ENCODE measurements around the gene MYH11.

MYH11 gene

DNA sequence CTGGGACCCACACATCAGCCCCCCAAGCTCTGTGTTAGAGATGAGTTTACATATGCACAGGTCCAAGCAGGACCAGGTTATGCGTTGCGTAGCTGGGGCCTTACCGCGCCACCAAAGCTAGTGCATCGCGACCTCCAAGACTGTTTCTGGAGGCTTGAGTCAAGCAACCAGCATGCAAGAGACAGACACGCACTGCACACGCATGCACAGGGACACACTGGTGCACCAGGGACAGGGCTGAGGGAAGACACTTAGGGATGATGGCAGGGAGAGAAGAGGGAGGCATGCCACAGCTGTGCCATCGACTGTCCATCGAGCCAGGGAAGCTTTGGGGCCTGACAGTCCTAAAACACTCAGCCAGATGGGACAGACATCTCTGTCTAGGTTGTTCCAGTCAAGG lies 72.8 kb downstream of the MYH11 start:
- no peaks in the 10 kb centered on the region for H3K9me3 ChIP-seq (ENCODE audit: control insufficient read depth, low read length)
- no peak for DNase-seq (ENCODE audit: low read depth)
- H3K4me3 ChIP-seq (ENCODE audit: low read length): no peak overlapping the region
- no peaks in the 10 kb centered on the region for H3K4me1 ChIP-seq (ENCODE audit: control insufficient read depth, insufficient read depth, low read length)
- H3K9ac ChIP-seq (ENCODE audit: low read length): no peak overlapping the region
- H3K36me3 ChIP-seq (ENCODE audit: control insufficient read depth, insufficient read depth, low read length, severe bottlenecking): no peaks in the 10 kb centered on the region
- H3K27me3 ChIP-seq (replicated peaks; ENCODE audit: control insufficient read depth, insufficient read depth, low read length): peaks cover 53% of the 10 kb centered on the region

DNA sequence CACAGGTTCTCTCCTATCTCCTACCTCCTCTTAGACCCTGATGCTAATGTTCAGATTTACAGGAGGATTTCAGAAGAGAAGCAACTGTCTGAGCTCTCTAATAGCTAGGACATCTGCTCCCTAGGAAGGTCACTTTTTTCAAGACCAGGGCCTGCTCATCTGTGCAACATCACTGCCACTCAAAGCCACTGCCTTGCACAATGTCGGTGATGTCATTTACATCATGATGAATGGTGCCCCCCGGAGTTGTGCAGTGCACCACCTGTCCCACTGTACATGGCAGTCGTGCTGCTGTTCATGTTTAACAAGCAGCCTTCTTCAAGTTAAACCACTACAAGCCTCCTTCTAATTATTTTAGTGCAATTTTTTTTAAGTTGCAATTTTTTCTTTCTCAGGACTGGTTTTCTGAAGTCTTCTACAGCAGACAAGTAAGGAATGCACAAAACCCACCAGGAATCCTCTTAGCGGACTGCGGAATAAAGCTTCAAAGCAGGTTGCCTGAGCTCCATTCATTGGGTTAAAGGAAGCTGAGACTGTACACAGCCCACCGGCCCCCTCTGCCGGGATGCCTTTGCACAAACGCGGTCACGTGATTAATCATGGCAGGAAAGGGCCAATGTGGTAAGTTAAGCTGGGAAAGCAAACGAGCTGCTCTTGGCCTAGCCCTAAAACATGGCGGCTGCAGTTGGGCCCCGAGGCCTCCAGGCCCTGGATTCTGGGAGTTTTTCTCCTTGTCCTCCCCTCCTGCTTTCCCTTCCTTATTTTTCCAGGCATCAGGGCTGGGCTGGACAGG lies 74.1 kb downstream of the MYH11 start:
- no peaks in the 10 kb centered on the region for H3K9me3 ChIP-seq (ENCODE audit: control insufficient read depth, low read length)
- H3K9ac ChIP-seq (ENCODE audit: low read length): no peak overlapping the region
- H3K4me3 ChIP-seq (ENCODE audit: low read length): no peak overlapping the region
- no peaks in the 10 kb centered on the region for H3K4me1 ChIP-seq (ENCODE audit: control insufficient read depth, insufficient read depth, low read length)
- DNase-seq (ENCODE audit: low read depth): no peak
- no peaks in the 10 kb centered on the region for H3K36me3 ChIP-seq (ENCODE audit: control insufficient read depth, insufficient read depth, low read length, severe bottlenecking)
- peaks cover 59% of the 10 kb centered on the region for H3K27me3 ChIP-seq (replicated peaks; ENCODE audit: control insufficient read depth, insufficient read depth, low read length)

DNA sequence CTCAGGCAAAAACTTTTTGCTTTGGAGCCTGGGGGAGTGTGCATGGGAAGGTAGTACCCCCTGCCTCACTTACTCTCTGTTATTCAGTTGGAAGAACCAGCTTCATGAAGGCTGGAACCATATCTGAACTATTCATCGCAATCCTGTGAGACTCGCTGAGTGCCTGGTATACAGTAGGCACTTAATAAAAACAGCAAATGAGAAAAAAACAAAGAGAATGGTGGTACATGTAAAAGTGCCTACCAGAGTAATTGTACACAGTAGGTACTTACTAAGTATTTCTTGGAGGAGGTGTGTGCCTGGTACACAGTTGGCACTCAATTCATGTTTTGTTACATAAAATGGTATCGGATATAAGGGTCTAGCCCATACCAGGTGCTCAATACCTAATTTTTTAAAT lies 75.2 kb downstream of the MYH11 start:
- no peaks in the 10 kb centered on the region for H3K9me3 ChIP-seq (ENCODE audit: control insufficient read depth, low read length)
- H3K27me3 ChIP-seq (replicated peaks; ENCODE audit: control insufficient read depth, insufficient read depth, low read length): peaks cover 57% of the 10 kb centered on the region
- no peak overlapping the region for H3K9ac ChIP-seq (ENCODE audit: low read length)
- DNase-seq (ENCODE audit: low read depth): no peak
- H3K36me3 ChIP-seq (ENCODE audit: control insufficient read depth, insufficient read depth, low read length, severe bottlenecking): no peaks in the 10 kb centered on the region
- H3K4me1 ChIP-seq (ENCODE audit: control insufficient read depth, insufficient read depth, low read length): no peaks in the 10 kb centered on the region
- no peak overlapping the region for H3K4me3 ChIP-seq (ENCODE audit: low read length)

DNA sequence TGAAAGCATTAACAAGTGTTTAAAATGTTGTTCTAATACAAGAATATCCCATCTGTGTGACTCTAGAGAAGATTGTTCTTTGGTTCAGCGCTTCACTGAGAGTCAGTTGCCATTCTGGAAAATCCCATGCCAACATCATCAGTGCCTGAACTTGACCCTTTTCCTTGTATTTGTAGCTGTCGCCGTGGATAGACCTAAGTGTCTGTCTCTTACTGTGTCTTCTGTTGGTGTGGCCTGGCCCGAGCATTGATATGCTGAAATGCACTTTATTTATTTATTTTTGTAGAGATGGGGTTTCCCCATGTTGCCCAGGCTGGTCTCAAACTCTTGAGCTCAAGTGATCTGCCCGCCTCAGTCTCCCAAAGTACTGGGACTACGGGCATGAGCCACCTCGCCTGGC lies 76.0 kb downstream of the MYH11 start:
- no peak for DNase-seq (ENCODE audit: low read depth)
- Histone ChIP-seq H3K9me3 (ENCODE audit: control insufficient read depth, low read length) (no peaks in the 10 kb centered on the region), H3K4me1 (ENCODE audit: control insufficient read depth, insufficient read depth, low read length) (no peaks in the 10 kb centered on the region), H3K4me3 (ENCODE audit: low read length) (no peak overlapping the region), H3K9ac (ENCODE audit: low read length) (no peak overlapping the region), H3K36me3 (ENCODE audit: control insufficient read depth, insufficient read depth, low read length, severe bottlenecking) (no peaks in the 10 kb centered on the region), H3K27me3 (replicated peaks; ENCODE audit: control insufficient read depth, insufficient read depth, low read length) (peaks cover 50% of the 10 kb centered on the region)

DNA sequence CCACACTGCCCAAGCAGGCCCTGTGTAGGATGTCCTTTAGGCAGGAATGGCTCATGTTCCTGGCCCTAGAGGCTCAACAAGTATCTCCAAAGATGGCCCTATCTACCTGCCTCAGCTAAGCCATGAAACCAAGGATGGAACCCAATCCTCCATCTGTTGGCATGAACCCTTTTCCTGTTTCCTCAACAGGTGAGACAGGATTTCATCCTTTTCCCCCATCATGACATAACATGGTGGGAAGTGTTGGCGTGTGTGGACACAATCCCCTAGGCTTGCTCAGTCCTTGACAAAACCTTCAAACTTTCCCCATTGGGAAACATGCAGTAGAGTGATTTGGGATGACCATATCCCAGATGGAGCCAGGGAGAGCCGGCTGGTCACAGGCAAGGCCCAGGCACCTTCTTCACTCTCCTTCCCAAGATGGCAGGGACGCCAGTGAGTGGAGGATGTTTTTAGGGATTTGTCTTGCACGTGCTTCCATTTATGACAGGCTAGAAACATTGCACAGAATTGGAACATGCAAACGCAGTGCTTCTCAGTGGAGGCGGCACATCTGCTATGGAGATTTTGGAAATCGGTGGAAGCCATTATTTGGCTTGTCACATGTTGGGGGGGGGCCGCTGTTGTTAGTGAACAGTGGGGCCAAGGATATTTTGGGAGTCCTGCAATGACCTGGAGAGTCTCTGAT lies 77.0 kb downstream of the MYH11 start:
- no peaks in the 10 kb centered on the region for H3K36me3 ChIP-seq (ENCODE audit: control insufficient read depth, insufficient read depth, low read length, severe bottlenecking)
- H3K9ac ChIP-seq (ENCODE audit: low read length): no peak overlapping the region
- DNase-seq (ENCODE audit: low read depth): no peak
- H3K27me3 ChIP-seq (replicated peaks; ENCODE audit: control insufficient read depth, insufficient read depth, low read length): peaks cover 40% of the 10 kb centered on the region
- H3K4me1 ChIP-seq (ENCODE audit: control insufficient read depth, insufficient read depth, low read length): no peaks in the 10 kb centered on the region
- H3K9me3 ChIP-seq (ENCODE audit: control insufficient read depth, low read length): no peaks in the 10 kb centered on the region
- H3K4me3 ChIP-seq (ENCODE audit: low read length): no peak overlapping the region

DNA sequence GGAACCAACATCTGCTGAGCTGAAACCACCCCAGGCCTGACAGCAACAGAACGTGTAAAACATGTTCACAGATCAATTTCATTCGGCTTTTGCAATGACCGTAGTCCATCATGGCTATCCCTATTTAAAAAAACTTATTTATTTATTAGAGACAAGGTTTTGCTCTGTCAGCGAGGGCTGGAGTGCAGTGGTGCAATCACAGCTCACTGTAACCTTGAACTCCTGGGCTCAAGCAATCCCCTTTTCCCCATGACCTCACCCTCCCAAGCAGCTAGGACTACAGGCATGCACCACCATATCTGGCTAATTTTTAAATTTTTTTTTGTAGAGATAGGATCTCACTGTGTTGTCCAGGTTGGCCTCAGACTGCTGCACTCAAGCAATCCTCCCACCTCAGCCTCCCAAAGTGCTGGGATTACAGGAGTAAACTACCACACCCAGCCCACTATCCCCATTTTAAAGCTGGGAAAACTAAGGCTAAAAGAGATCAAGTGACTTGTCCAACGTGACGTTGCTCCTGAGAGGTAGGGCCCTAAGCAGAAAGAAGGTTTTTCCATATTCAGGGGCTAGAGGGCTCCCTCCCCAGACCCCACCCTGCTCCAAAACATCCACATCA lies 77.7 kb downstream of the MYH11 start:
- no peak overlapping the region for H3K9ac ChIP-seq (ENCODE audit: low read length)
- peaks cover 4% of the 10 kb centered on the region for H3K4me1 ChIP-seq (ENCODE audit: control insufficient read depth, insufficient read depth, low read length)
- H3K9me3 ChIP-seq (ENCODE audit: control insufficient read depth, low read length): no peaks in the 10 kb centered on the region
- H3K4me3 ChIP-seq (ENCODE audit: low read length): no peak overlapping the region
- no peak for DNase-seq (ENCODE audit: low read depth)
- H3K36me3 ChIP-seq (ENCODE audit: control insufficient read depth, insufficient read depth, low read length, severe bottlenecking): no peaks in the 10 kb centered on the region
- peaks cover 33% of the 10 kb centered on the region for H3K27me3 ChIP-seq (replicated peaks; ENCODE audit: control insufficient read depth, insufficient read depth, low read length)

DNA sequence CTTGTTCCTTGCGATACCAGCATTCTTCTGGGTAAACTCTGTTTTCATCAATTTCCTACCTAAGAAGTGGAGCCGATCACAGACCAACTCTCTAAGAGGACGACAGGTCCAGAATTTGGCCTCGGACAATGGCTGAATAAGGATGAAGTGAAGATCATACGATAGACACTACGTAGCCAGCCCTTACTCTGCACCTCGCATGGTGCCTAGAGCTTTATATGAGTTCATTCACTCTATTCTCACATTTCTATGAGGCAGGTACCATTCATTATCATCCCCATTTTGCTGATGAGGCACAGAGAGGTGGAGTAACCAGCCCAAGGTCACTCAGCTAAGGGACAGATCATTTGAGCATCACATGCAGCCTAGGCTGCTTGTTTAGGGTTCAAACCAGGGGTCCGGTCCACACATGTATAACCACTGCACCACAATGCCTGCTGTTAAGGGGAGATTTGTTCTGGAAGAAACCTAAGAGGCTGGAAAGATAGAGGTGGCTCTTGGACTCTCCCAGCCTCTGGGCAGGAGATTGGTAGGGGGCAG lies 78.6 kb downstream of the MYH11 start:
- H3K9ac ChIP-seq (ENCODE audit: low read length): no peak overlapping the region
- no peak for DNase-seq (ENCODE audit: low read depth)
- peaks cover 5% of the 10 kb centered on the region for H3K4me1 ChIP-seq (ENCODE audit: control insufficient read depth, insufficient read depth, low read length)
- H3K36me3 ChIP-seq (ENCODE audit: control insufficient read depth, insufficient read depth, low read length, severe bottlenecking): no peaks in the 10 kb centered on the region
- H3K9me3 ChIP-seq (ENCODE audit: control insufficient read depth, low read length): no peaks in the 10 kb centered on the region
- no peak overlapping the region for H3K4me3 ChIP-seq (ENCODE audit: low read length)
- peaks cover 28% of the 10 kb centered on the region for H3K27me3 ChIP-seq (replicated peaks; ENCODE audit: control insufficient read depth, insufficient read depth, low read length)

DNA sequence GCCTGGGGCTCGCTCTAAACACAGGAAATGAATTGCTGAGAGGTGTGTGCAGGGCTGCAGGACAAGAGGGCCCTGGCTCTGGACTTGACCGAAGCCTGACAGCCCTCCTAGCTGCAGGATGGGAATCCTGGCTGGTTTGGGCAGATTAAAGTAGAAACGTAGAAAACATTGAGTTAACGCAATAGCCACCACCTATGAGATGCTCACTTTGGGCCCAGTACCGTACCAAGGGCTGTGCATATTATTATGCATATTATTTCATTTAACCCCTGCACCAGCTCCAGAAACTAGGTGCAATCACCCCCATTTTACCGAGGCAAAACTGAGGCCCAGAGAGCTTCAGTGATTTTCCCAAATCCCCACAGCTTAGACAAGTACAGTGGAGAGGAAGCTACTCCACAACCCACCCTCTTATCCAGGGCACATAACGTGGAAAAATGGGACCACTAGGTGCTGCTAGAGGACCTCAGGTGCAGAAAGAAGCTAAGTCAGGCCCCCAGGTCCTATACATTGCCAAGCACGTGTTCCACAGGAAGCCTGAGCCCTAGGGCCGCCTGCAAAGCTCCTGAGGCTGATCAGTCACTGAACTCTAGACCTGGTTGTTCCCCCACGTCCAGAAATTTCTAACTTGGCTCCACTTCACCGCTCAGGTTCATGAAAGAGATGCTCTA lies 79.2 kb downstream of the MYH11 start:
- Histone ChIP-seq H3K36me3 (ENCODE audit: control insufficient read depth, insufficient read depth, low read length, severe bottlenecking) (no peaks in the 10 kb centered on the region), H3K9ac (ENCODE audit: low read length) (no peak overlapping the region), H3K27me3 (replicated peaks; ENCODE audit: control insufficient read depth, insufficient read depth, low read length) (peaks cover 26% of the 10 kb centered on the region), H3K4me3 (ENCODE audit: low read length) (no peak overlapping the region), H3K9me3 (ENCODE audit: control insufficient read depth, low read length) (no peaks in the 10 kb centered on the region), H3K4me1 (ENCODE audit: control insufficient read depth, insufficient read depth, low read length) (peaks cover 5% of the 10 kb centered on the region)
- DNase-seq (ENCODE audit: low read depth): peak; percentile 34

DNA sequence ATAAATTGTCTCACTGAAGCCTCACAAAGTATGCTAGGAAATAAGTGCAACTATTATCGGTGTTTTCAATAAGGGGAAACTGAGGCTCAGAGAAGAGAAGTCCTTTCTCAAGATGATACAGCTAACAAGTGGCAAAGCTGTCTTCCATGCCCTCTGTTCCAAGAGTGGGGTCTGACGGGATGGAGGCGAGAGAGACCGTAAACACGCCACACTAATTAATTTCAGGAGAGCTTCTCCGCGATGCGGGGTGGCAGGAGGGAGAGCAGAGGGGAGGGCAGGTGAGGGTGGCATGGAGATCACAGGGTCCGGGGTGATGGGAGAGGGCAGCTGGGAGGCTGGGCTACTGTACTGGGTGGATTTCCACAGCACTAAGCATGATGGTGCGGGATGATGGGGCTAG lies 80.3 kb downstream of the MYH11 start:
- no peak for DNase-seq (ENCODE audit: low read depth)
- H3K4me3 ChIP-seq (ENCODE audit: low read length): no peak overlapping the region
- peaks cover 5% of the 10 kb centered on the region for H3K4me1 ChIP-seq (ENCODE audit: control insufficient read depth, insufficient read depth, low read length)
- no peaks in the 10 kb centered on the region for H3K36me3 ChIP-seq (ENCODE audit: control insufficient read depth, insufficient read depth, low read length, severe bottlenecking)
- H3K27me3 ChIP-seq (replicated peaks; ENCODE audit: control insufficient read depth, insufficient read depth, low read length): peaks cover 24% of the 10 kb centered on the region
- no peak overlapping the region for H3K9ac ChIP-seq (ENCODE audit: low read length)
- no peaks in the 10 kb centered on the region for H3K9me3 ChIP-seq (ENCODE audit: control insufficient read depth, low read length)

DNA sequence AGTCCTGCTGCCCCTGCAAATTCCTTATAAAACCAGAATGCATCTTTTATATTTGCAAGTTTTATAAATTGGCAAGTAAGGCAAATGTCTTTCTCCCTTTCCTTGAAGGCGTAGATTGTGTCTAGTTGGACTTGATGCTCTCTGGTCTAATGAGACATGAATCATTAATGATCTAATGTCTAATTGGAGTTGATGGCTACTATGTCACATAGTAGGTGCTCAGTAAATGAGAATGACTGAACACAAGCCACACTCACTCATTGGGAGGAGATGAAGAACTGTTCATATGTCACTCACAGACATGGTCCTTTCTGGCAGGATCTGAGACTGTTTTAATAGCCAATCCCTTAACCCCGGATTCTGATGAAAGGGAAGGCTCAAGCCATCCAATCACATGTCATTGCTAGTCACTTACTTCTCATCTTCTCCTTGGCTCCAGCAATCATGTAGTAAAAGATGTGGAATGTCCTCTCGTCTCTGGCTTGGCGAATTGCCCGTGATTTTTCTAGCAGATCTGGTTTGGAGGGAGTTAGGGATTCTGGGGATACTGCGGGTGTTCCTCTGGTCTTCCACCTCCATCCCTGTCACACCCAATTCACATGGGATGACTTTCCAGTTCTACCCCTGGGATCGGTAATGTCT lies 81.0 kb downstream of the MYH11 start:
- H3K27me3 ChIP-seq (replicated peaks; ENCODE audit: control insufficient read depth, insufficient read depth, low read length): peaks cover 16% of the 10 kb centered on the region
- H3K4me3 ChIP-seq (ENCODE audit: low read length): no peak overlapping the region
- H3K4me1 ChIP-seq (ENCODE audit: control insufficient read depth, insufficient read depth, low read length): peaks cover 5% of the 10 kb centered on the region
- H3K36me3 ChIP-seq (ENCODE audit: control insufficient read depth, insufficient read depth, low read length, severe bottlenecking): no peaks in the 10 kb centered on the region
- H3K9me3 ChIP-seq (ENCODE audit: control insufficient read depth, low read length): no peaks in the 10 kb centered on the region
- DNase-seq (ENCODE audit: low read depth): no peak
- no peak overlapping the region for H3K9ac ChIP-seq (ENCODE audit: low read length)

Measured in adipocyte (in vitro differentiated cells).